ENCODE measurements around the gene C9. TPM values are rescaled to one million over a fixed set of nuclear protein-coding genes. Genes with fewer than 3 reads are reported as not detected.

C9 gene
- total and polyA plus RNA-seq, 4 donors = 128 to 3,238 (median 748) TPM

DNA sequence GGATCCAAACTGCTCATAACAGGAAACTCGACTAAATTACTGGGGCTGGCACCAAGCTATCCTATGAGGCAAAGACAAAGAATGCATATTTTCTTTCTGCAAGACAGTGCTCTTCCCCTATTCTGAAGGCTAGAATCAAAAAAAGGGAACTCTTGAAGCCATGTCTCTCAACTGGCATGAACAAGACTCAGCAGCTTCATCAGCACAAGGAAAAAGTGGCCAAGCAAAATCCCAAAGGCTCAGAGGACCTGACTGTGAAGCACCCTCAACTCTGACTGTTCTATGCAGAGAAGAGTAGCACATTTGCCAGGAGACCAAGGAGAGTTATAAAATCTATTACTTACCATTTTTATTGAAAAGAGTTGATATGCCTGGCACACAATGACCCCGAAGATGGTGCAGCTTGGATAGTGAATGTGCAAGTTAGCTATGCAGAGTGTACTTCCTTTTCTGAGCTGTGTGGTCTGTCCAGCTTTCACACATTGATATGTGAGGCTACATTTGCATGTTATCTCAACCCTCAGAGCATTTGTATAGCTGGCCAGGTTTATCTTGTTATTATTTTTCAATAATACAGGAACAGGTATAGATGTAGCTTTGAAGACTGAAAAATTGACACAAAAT lies 94.0 kb downstream of the C9 start:
- DNase-seq (ENCODE audit: low spot score) = no peak
- Histone ChIP-seq H3K36me3 (ENCODE audit: control insufficient read depth in 4 of 4, insufficient read depth in 3 of 4, low read depth in 1 of 4, low read length in 3 of 4) (no peaks in the 10 kb centered on the region), H3K4me1 (ENCODE audit: control insufficient read depth in 4 of 4, insufficient read depth in 4 of 4, low read length in 3 of 4) (peaks cover 0 to 6% (median 2%) of the 10 kb centered on the region in 4 donors), H3K9ac (ENCODE audit: low read depth in 1 of 2, low read length in 2 of 2) (no peak overlapping the region), H3K27me3 (ENCODE audit: control insufficient read depth in 4 of 4, insufficient read depth in 4 of 4, low read length in 3 of 4) (no peaks in the 10 kb centered on the region), H3K9me3 (ENCODE audit: control insufficient read depth in 4 of 4, low read length in 3 of 4) (no peaks in the 10 kb centered on the region), H3K27ac (ENCODE audit: low read depth in 1 of 2, low read length in 2 of 2) (no peak overlapping the region), H3K4me3 (ENCODE audit: low read depth in 1 of 3, low read length in 3 of 3) (no peak overlapping the region)
- no peak for TF ChIP-seq FOXA1 (IDR thresholded peaks at IDR 0.05)
- no peak for TF ChIP-seq JUND (IDR thresholded peaks at IDR 0.05)
- TF ChIP-seq NR2F2 (IDR thresholded peaks at IDR 0.05) = no peak
- no peak for TF ChIP-seq RAD21 (IDR thresholded peaks at IDR 0.05)
- no peak for TF ChIP-seq HNF4A (conservative IDR thresholded peaks at IDR 0.05)
- TF ChIP-seq ATF3 (IDR thresholded peaks at IDR 0.05) = no peak
- no peak for TF ChIP-seq HNF4G (IDR thresholded peaks at IDR 0.05)
- TF ChIP-seq REST (IDR thresholded peaks at IDR 0.05) = no peak
- no peak for TF ChIP-seq TAF1 (conservative IDR thresholded peaks at IDR 0.05)
- TF ChIP-seq EGR1 (IDR thresholded peaks at IDR 0.05; ENCODE audit: low read depth in 2 of 2) = no peak
- TF ChIP-seq, protein P1, sequence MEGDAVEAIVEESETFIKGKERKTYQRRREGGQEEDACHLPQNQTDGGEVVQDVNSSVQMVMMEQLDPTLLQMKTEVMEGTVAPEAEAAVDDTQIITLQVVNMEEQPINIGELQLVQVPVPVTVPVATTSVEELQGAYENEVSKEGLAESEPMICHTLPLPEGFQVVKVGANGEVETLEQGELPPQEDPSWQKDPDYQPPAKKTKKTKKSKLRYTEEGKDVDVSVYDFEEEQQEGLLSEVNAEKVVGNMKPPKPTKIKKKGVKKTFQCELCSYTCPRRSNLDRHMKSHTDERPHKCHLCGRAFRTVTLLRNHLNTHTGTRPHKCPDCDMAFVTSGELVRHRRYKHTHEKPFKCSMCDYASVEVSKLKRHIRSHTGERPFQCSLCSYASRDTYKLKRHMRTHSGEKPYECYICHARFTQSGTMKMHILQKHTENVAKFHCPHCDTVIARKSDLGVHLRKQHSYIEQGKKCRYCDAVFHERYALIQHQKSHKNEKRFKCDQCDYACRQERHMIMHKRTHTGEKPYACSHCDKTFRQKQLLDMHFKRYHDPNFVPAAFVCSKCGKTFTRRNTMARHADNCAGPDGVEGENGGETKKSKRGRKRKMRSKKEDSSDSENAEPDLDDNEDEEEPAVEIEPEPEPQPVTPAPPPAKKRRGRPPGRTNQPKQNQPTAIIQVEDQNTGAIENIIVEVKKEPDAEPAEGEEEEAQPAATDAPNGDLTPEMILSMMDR (IDR thresholded peaks at IDR 0.05; ENCODE audit: low read depth, low read length, missing input control) = no peak
- no peak for TF ChIP-seq GABPA (IDR thresholded peaks at IDR 0.05 in 1 of 2, conservative IDR thresholded peaks at IDR 0.05 in 1 of 2)
- WGBS = 83% methylated on average over 2 of the region's 2 CpGs

DNA sequence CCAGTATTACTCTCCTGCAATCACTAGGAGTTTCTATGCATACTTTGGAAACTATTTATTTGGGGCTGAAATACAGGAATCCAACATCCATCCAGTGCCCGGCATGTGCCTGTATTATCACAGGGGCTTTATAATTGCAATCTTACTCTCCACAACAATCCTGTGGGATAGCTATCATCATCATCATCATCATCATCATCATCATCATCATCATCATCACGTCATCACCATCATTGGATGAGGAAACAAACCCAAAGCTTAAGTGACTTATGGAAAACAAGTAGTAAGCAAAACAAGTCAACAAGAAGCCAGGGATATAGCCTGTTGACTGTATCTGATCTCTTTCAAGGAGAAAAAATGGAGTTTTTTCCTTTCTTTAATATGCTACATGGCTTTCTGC lies 97.1 kb downstream of the C9 start:
- no peak overlapping the region for H3K9ac ChIP-seq (ENCODE audit: low read depth in 1 of 2, low read length in 2 of 2)
- no peaks in the 10 kb centered on the region for H3K27me3 ChIP-seq (ENCODE audit: control insufficient read depth in 4 of 4, insufficient read depth in 4 of 4, low read length in 3 of 4)
- TF ChIP-seq YY1 (IDR thresholded peaks at IDR 0.05) (no peak), FOXA1 (IDR thresholded peaks at IDR 0.05) (no peak), JUND (IDR thresholded peaks at IDR 0.05) (no peak), SP1 (IDR thresholded peaks at IDR 0.05) (no peak), RXRA (IDR thresholded peaks at IDR 0.05) (no peak), REST (IDR thresholded peaks at IDR 0.05) (no peak), EGR1 (IDR thresholded peaks at IDR 0.05; ENCODE audit: low read depth in 2 of 2) (no peak), HNF4A (conservative IDR thresholded peaks at IDR 0.05) (no peak), RAD21 (IDR thresholded peaks at IDR 0.05) (no peak), HNF4G (IDR thresholded peaks at IDR 0.05) (no peak), NR2F2 (IDR thresholded peaks at IDR 0.05) (no peak)
- TF ChIP-seq, protein P1 (IDR thresholded peaks at IDR 0.05; ENCODE audit: low read depth, low read length, missing input control) = no peak
- TF ChIP-seq, protein P2, sequence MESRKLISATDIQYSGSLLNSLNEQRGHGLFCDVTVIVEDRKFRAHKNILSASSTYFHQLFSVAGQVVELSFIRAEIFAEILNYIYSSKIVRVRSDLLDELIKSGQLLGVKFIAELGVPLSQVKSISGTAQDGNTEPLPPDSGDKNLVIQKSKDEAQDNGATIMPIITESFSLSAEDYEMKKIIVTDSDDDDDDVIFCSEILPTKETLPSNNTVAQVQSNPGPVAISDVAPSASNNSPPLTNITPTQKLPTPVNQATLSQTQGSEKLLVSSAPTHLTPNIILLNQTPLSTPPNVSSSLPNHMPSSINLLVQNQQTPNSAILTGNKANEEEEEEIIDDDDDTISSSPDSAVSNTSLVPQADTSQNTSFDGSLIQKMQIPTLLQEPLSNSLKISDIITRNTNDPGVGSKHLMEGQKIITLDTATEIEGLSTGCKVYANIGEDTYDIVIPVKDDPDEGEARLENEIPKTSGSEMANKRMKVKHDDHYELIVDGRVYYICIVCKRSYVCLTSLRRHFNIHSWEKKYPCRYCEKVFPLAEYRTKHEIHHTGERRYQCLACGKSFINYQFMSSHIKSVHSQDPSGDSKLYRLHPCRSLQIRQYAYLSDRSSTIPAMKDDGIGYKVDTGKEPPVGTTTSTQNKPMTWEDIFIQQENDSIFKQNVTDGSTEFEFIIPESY (IDR thresholded peaks at IDR 0.05) = no peak
- no peaks in the 10 kb centered on the region for H3K36me3 ChIP-seq (ENCODE audit: control insufficient read depth in 4 of 4, insufficient read depth in 3 of 4, low read depth in 1 of 4, low read length in 3 of 4)
- no peaks in the 10 kb centered on the region for H3K9me3 ChIP-seq (ENCODE audit: control insufficient read depth in 4 of 4, low read length in 3 of 4)
- H3K4me1 ChIP-seq (ENCODE audit: control insufficient read depth in 4 of 4, insufficient read depth in 4 of 4, low read length in 3 of 4) = peaks cover 0 to 6% (median 2%) of the 10 kb centered on the region in 4 donors
- no peak overlapping the region for H3K4me3 ChIP-seq (ENCODE audit: low read depth in 1 of 3, low read length in 3 of 3)
- no peak for DNase-seq (ENCODE audit: low spot score)
- 92% methylated on average over 2 of the region's 2 CpGs for WGBS
- H3K27ac ChIP-seq (ENCODE audit: low read depth in 1 of 2, low read length in 2 of 2) = no peak overlapping the region

All from liver (tissue), 9 donors.